SU-DHL-6 (cell line): Measurements from ENCODE around the gene LCP1.

Experiments used
- H2AFZ ChIP-seq: fragments of 200-600 bp; sonication (generic); 2 replicates; pipeline ENCODE4 v1.6.1; 2014; ENCODE audit warnings: low read depth, mild to moderate bottlenecking, moderate library complexity, mixed read lengths, antibody characterized with exemption, low read length; ENCODE audit not compliant: severe bottlenecking
- H3F3A ChIP-seq: fragments of 200-600 bp; shearing (Covaris generic); 2 replicates; pipeline ENCODE4 v1.6.0; 2016; ENCODE audit warnings: antibody characterized with exemption, mild to moderate bottlenecking; ENCODE audit not compliant: insufficient read depth
- H3K27ac ChIP-seq: fragments of 200-600 bp; sonication (generic); 2 replicates; pipeline ENCODE4 v1.5.1; 2016; ENCODE audit warnings: low read depth, mild to moderate bottlenecking, low read length, moderate library complexity, mixed read lengths
- H3K27me3 ChIP-seq: fragments of 200-600 bp; sonication (generic), shearing (Covaris generic); 2 replicates; pipeline ENCODE4 v1.6.0; 2014; ENCODE audit warnings: mild to moderate bottlenecking, low read length
- H3K36me3 ChIP-seq: fragments of 200-600 bp; sonication (generic); 2 replicates; pipeline ENCODE4 v1.6.1; 2014; ENCODE audit warnings: mild to moderate bottlenecking, low read length, mixed read lengths
- H3K4me2 ChIP-seq: fragments of 300-600, 200-600 bp; shearing (Covaris generic), sonication (generic); 2 replicates; pipeline ENCODE4 v1.6.0; 2014; ENCODE audit warnings: low read length, low read depth, mild to moderate bottlenecking; ENCODE audit not compliant: poor library complexity, severe bottlenecking
- H3K4me3 ChIP-seq: fragments of 200-600 bp; sonication (generic); 2 replicates; pipeline ENCODE4 v1.5.1; 2014; ENCODE audit warnings: antibody characterized with exemption, low read length, mild to moderate bottlenecking, mixed read lengths; ENCODE audit not compliant: insufficient read depth, poor library complexity, severe bottlenecking
- H3K79me2 ChIP-seq: fragments of 200-600 bp; sonication (generic); 2 replicates; pipeline ENCODE4 v1.6.1; 2014; ENCODE audit warnings: mild to moderate bottlenecking, low read length, moderate library complexity; ENCODE audit not compliant: insufficient read depth
- H3K9ac ChIP-seq: fragments of 200-600 bp; sonication (generic); 2 replicates; pipeline ENCODE4 v1.7.0; 2014; ENCODE audit warnings: mild to moderate bottlenecking, low read length
- H3K9me2 ChIP-seq: fragments of 200-600 bp; sonication (generic); replicated peaks from 2 replicates; pipeline ENCODE4 v1.6.1; 2014; ENCODE audit warnings: low read length; ENCODE audit not compliant: insufficient read depth
- H3K9me3 ChIP-seq: fragments of 200-600 bp; sonication (generic); 2 replicates; pipeline ENCODE4 v1.6.1; 2014; ENCODE audit warnings: low read length, mixed read lengths; ENCODE audit not compliant: insufficient read depth
- H4K20me1 ChIP-seq: fragments of 200-600 bp; sonication (generic); 2 replicates; pipeline ENCODE4 v1.6.1; 2014; ENCODE audit warnings: low read depth, mild to moderate bottlenecking, antibody characterized with exemption, low read length, moderate library complexity, mixed read lengths
- EZH2phosphoT487 ChIP-seq: fragments of 200-600 bp; sonication (generic), shearing (Covaris generic); conservative IDR thresholded peaks from 2 replicates; pipeline ENCODE4 v1.6.1; 2018; ENCODE audit warnings: mild to moderate bottlenecking, antibody characterized with exemption, low read length, moderate library complexity, mixed read lengths
- TF ChIP-seq, protein P1 (sequence below): fragments of 200-600 bp; sonication (generic); IDR thresholded peaks from one replicate; pipeline ENCODE4 v1.5.1; 2017; ENCODE audit warnings: antibody characterized with exemption, mild to moderate bottlenecking, low read length, moderate library complexity; ENCODE audit not compliant: insufficient read depth, poor library complexity, severe bottlenecking

LCP1 gene

DNA sequence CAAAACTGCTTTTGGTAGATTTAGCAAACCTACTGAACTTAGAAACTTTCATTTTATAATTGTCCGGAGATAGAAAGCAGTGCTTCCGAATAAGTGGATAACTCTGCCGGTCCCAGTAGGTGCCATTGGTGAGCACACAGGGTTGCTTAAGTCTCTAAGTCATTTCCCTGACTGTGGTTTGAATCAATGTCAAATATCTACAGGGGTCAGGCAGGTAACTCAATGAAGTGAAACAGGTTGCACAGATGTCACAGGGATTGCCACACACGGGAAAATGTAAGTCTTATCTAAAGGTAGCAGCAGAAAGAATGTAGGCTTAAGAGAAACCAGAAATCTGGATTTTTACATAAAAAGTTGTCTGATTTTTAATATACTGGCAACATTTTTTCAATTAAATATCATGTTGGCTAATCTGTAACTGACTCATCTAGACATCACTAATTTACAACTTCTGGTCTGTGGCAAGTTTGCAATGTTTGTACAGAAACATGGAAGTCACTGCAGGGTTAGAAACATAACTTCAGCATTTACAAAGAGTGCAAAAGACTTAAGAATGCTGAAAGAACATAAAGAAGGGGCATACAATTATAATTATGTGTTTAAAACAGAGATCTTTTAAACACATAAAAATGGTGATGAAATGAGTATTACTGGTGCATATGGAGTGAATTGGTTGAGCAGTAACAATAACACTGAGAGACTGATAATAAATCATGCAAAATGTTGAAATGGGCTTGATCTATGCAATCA lies 15.5 kb upstream of the LCP1 start:
- Histone ChIP-seq H4K20me1 (no peaks in the 10 kb centered on the region), H3K36me3 (no peaks in the 10 kb centered on the region), H3K79me2 (no peaks in the 10 kb centered on the region), H3K9me2 (no peaks in the 10 kb centered on the region), H3F3A (no peaks in the 10 kb centered on the region), H3K9me3 (no peaks in the 10 kb centered on the region), H3K4me2 (no peak overlapping the region), H3K4me3 (no peak overlapping the region), H3K27me3 (no peaks in the 10 kb centered on the region), H3K9ac (no peak overlapping the region), H3K27ac (no peak overlapping the region), H2AFZ (no peak overlapping the region)
- TF ChIP-seq, protein P1, sequence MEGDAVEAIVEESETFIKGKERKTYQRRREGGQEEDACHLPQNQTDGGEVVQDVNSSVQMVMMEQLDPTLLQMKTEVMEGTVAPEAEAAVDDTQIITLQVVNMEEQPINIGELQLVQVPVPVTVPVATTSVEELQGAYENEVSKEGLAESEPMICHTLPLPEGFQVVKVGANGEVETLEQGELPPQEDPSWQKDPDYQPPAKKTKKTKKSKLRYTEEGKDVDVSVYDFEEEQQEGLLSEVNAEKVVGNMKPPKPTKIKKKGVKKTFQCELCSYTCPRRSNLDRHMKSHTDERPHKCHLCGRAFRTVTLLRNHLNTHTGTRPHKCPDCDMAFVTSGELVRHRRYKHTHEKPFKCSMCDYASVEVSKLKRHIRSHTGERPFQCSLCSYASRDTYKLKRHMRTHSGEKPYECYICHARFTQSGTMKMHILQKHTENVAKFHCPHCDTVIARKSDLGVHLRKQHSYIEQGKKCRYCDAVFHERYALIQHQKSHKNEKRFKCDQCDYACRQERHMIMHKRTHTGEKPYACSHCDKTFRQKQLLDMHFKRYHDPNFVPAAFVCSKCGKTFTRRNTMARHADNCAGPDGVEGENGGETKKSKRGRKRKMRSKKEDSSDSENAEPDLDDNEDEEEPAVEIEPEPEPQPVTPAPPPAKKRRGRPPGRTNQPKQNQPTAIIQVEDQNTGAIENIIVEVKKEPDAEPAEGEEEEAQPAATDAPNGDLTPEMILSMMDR, result no peak
- TF ChIP-seq EZH2phosphoT487, result no peak

DNA sequence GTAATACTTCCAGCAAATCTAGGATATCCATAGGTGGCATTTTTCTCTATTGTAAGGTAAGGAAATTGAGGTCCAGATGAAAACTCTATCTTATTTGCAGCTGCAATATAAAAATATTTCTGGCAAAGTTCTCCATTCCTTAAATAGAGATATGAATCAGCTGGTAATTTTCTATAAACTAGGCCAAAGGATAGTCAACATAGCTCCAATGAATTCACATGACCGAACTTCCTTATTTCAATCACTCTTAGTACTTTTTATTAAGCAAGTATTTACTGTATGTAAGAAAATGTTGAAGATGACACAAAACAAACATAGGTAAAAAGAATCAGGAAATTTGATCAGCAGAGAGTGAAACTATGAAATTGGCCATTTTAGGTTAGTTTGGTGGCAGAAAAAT lies 13.0 kb upstream of the LCP1 start:
- Histone ChIP-seq H3K9me3 (no peaks in the 10 kb centered on the region), H3K79me2 (no peaks in the 10 kb centered on the region), H3K36me3 (no peaks in the 10 kb centered on the region), H2AFZ (no peak overlapping the region), H3K27me3 (no peaks in the 10 kb centered on the region), H3K4me3 (no peak overlapping the region), H3F3A (no peaks in the 10 kb centered on the region), H3K4me2 (no peak overlapping the region), H3K9ac (no peak overlapping the region), H4K20me1 (no peaks in the 10 kb centered on the region), H3K9me2 (no peaks in the 10 kb centered on the region), H3K27ac (no peak overlapping the region)
- no peak for TF ChIP-seq EZH2phosphoT487
- TF ChIP-seq, protein P1, result no peak

DNA sequence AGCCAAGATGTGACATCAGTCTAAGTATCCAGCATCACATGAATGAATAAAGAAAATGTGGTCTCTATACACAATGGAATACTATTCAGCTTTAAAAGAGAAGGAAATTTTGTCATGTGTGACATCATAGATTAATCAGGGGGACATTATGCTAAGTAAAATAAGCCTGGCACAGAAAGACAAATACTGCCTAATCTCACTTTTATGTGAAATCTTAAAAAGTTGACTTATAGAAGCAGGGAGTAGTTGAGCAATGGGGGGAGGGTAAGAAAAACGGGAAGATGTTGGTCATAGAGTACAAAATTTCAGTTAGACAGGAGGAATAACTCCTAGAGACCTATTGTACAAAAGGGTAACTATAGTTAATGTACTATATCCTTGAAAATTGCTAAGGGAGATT lies 10.4 kb upstream of the LCP1 start:
- Histone ChIP-seq H4K20me1 (no peaks in the 10 kb centered on the region), H2AFZ (no peak overlapping the region), H3F3A (no peaks in the 10 kb centered on the region), H3K9me2 (no peaks in the 10 kb centered on the region), H3K9ac (no peak overlapping the region), H3K4me3 (no peak overlapping the region), H3K27ac (no peak overlapping the region), H3K9me3 (no peaks in the 10 kb centered on the region), H3K27me3 (no peaks in the 10 kb centered on the region), H3K36me3 (no peaks in the 10 kb centered on the region), H3K79me2 (no peaks in the 10 kb centered on the region), H3K4me2 (no peak overlapping the region)
- TF ChIP-seq EZH2phosphoT487, result no peak
- TF ChIP-seq, protein P1, result no peak
